Endothelial cell of umbilical vein (primary cell): ENCODE data around the gene NPC1L1. TPM values are rescaled to one million over a fixed set of nuclear protein-coding genes. Genes with fewer than 3 reads are reported as not detected.

Source experiments
- BruUV-seq: library from RNA; stranded (reverse); fragments of 400-500 nt; replicated peaks from 2 replicates; lab custom pipeline; 2021; lab: Mats Ljungman, UMichigan
- CTCF ChIA-PET: fragments of 300-600, 350-600 bp; sonication (Branson Sonifier 250); formaldehyde crosslinking; loops from one replicate; lab custom pipeline; 2021; ENCODE audit warnings: antibody characterized with exemption, inconsistent platforms; lab: Charles Lee
- POLR2A ChIA-PET: fragments of 300-600, 350-600 bp; sonication (Branson Sonifier 250); formaldehyde crosslinking; loops from one replicate; lab custom pipeline; 2021; ENCODE audit warnings: antibody characterized with exemption, inconsistent platforms; lab: Charles Lee
- DNase-seq: peaks from one replicate; pipeline ENCODE4 v3.0.0-alpha.2; 2011; ENCODE audit warnings: low read depth, low spot score
- FAIRE-seq: peaks from 2 replicates; lab custom pipeline; 2011; peaks lifted over from hg19 to GRCh38; lab: Jason Lieb, UNC
- H2AFZ ChIP-seq: 2 replicates; pipeline ENCODE4 v1.6.0; 2012; ENCODE audit warnings: low read depth, low read length, control low read depth, inconsistent platforms
- H3K27ac ChIP-seq: 2 replicates; pipeline ENCODE4 v1.5.1; 2011; ENCODE audit warnings: low read depth, mild to moderate bottlenecking, control low read depth, low read length, moderate library complexity; ENCODE audit not compliant: insufficient read depth
- H3K27me3 ChIP-seq, 2 experiments: 2 replicates each; pipeline versions ENCODE4 v1.6.0 to v1.6.1; 2011; ENCODE audit warnings: low read length in 2 of 2, mixed read lengths in 1 of 2; ENCODE audit not compliant: control insufficient read depth in 2 of 2, insufficient read depth in 2 of 2
- H3K36me3 ChIP-seq, 2 experiments: 2 replicates in 1 of 2; 3 replicates in 1 of 2; pipeline ENCODE4 v1.5.1; 2011; ENCODE audit warnings: low read length in 2 of 2, mild to moderate bottlenecking in 1 of 2, moderate library complexity in 1 of 2; ENCODE audit not compliant: control insufficient read depth in 2 of 2, insufficient read depth in 2 of 2; ENCODE audit errors: extremely low read depth in 1 of 2
- H3K4me1 ChIP-seq: 3 replicates; pipeline ENCODE4 v1.5.1; 2011; ENCODE audit warnings: mild to moderate bottlenecking, low read length; ENCODE audit not compliant: control insufficient read depth, insufficient read depth; ENCODE audit errors: extremely low read depth
- H3K4me2 ChIP-seq: 2 replicates; pipeline ENCODE4 v1.6.1; 2011; ENCODE audit warnings: low read length, control low read depth, mixed read lengths; ENCODE audit not compliant: insufficient read depth
- H3K4me3 ChIP-seq, 3 experiments: fragments of 200-600 bp in 1 of 3; sonication (generic), shearing (Covaris generic) in 1 of 3; replicated peaks in 1 of 3; 2 replicates each; pipeline ENCODE4 v1.5.1; 2011 to 2016; ENCODE audit warnings: control low read depth in 3 of 3, low read length in 3 of 3, mild to moderate bottlenecking in 2 of 3, inconsistent platforms in 1 of 3, low read depth in 1 of 3, moderate library complexity in 1 of 3; ENCODE audit not compliant: insufficient read depth in 1 of 3
- H3K79me2 ChIP-seq: 2 replicates; pipeline ENCODE4 v1.6.0; 2012; ENCODE audit warnings: low read length, inconsistent platforms; ENCODE audit not compliant: control insufficient read depth, insufficient read depth
- H3K9ac ChIP-seq: replicated peaks from 2 replicates; pipeline ENCODE3; 2011; ENCODE audit warnings: low read length, control low read depth; ENCODE audit not compliant: insufficient read depth; ENCODE audit errors: extremely low read depth
- H3K9me1 ChIP-seq: replicated peaks from 3 replicates; pipeline ENCODE4 v1.6.0; 2011; ENCODE audit warnings: mild to moderate bottlenecking, low read length; ENCODE audit not compliant: control insufficient read depth, insufficient read depth; ENCODE audit errors: extremely low read depth
- H3K9me3 ChIP-seq: replicated peaks from 2 replicates; pipeline ENCODE4 v1.5.1; 2012; ENCODE audit warnings: low read length, inconsistent platforms; ENCODE audit not compliant: control insufficient read depth, insufficient read depth
- H4K20me1 ChIP-seq: replicated peaks from 2 replicates; pipeline ENCODE3; 2011; ENCODE audit warnings: mild to moderate bottlenecking, low read length; ENCODE audit not compliant: control insufficient read depth, insufficient read depth; ENCODE audit errors: extremely low read depth
- EZH2 ChIP-seq: IDR thresholded peaks from 2 replicates; pipeline ENCODE4 v1.6.1; 2012; ENCODE audit warnings: borderline replicate concordance, low read depth, mild to moderate bottlenecking, moderate library complexity, low read length, inconsistent platforms; ENCODE audit not compliant: severe bottlenecking
- FOS ChIP-seq: IDR thresholded peaks from 2 replicates; pipeline ENCODE4 v1.6.1; 2011; ENCODE audit warnings: mild to moderate bottlenecking, low read length, moderate library complexity, borderline replicate concordance; ENCODE audit not compliant: insufficient read depth
- MYC ChIP-seq: IDR thresholded peaks from one replicate; pipeline ENCODE4 v1.6.1; 2011; ENCODE audit warnings: mild to moderate bottlenecking, low read depth, low read length
- POLR2A ChIP-seq: IDR thresholded peaks from 2 replicates; pipeline ENCODE4 v1.6.1; 2012; ENCODE audit warnings: low read depth, mild to moderate bottlenecking, control low read depth, low read length
- POLR2AphosphoS5 ChIP-seq: IDR thresholded peaks from 2 replicates; pipeline ENCODE4 v1.6.1; 2012; ENCODE audit warnings: low read depth, mild to moderate bottlenecking, control low read depth, low read length, moderate library complexity; ENCODE audit not compliant: insufficient read depth
- dilution Hi-C: fragments of 300-500 bp; cut with MboI; formaldehyde crosslinking; loops from one replicate; pipeline ENCODE4 v1.15.0; 2019; ENCODE audit warnings: low sequenced_read_pairs; ENCODE audit not compliant: extremely low pct_ligation_motif_present
- intact Hi-C: fragments of 100-400 bp; cut with micrococcal nuclease; formaldehyde crosslinking; loops from one replicate; pipeline ENCODE4 v1.10.0; 2022
- polyA plus RNA-seq, 4 experiments: library from polyadenylated mRNA; depleted of rRNA in 3 of 4; stranded (reverse) in 3 of 4; unstranded in 1 of 4; fragments of >200 nt; gene quantifications; 2 replicates each; pipeline versions ENCODE4 v1.2.1 to v1.2.3, GENCODE V29; 2011 to 2012; ENCODE audit warnings: missing spikeins in 1 of 4
- total RNA-seq: library from RNA; stranded (reverse); gene quantifications from 2 replicates; pipeline ENCODE4 v1.2.3, GENCODE V29; 2021
- TF ChIP-seq, protein P1 (sequence below): IDR thresholded peaks from 2 replicates; pipeline ENCODE4 v1.6.1; 2011; ENCODE audit not compliant: insufficient read depth, insufficient read length
- TF ChIP-seq, protein P2 (sequence below), 2 donors: IDR thresholded peaks; 1 replicate in 1 of 2; 2 replicates in 1 of 2; pipeline ENCODE4 v1.5.1; 2011; ENCODE audit warnings: low read length in 2 of 2, mild to moderate bottlenecking in 2 of 2, moderate library complexity in 2 of 2, control low read depth in 1 of 2, inconsistent platforms in 1 of 2, low read depth in 1 of 2; ENCODE audit not compliant: insufficient read depth in 1 of 2; ENCODE audit errors: extremely low read depth in 1 of 2

Gene NPC1L1
- total and polyA plus RNA-seq, 2 donors (not counting 3 experiments of a cell fraction or from before 2014, with no cell fraction given), result not detected

DNA sequence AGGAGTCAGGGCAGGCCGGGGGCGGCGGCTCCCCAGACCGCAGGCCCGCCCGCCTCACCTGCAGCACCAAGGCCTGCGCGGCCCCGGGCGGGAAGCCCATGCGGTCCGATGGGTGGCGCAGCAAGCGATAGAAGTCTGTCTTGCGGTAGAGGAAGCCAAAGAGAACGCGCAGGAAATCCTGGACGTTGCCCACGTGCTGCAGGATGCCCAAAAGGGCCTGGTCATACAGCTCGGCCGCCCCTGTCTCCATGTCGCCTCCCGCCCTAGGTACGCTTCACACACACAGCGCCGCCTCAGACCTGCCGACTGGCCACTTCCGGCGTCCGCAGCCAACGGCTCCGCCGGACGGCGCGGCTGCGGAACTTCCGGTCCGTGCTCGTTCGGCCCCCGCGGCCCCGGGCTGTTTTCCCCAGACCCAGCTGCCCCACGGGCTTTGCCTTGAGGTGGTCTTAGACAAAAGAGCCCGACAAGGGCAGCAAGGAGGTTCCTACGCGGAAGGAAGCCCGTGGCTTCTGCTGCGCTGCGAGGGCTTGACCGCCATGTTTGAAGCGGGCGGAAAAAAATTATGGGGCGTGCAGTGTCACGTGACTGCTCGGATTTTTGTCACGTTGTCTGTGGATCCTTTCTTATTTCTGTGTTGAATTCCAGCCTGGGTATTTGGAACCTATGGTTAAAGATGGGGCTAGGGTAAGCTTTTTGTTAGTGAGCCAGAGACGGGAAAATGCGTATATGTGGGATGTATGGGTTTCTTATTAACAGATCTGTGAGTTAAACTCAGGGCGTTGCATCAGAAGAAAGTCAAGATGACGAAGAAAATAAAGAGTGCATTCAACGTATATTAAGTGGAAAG lies 50.6 kb downstream of the NPC1L1 start, which contains the start of gene NUDCD3:
Gene NUDCD3, minus strand, starts transcription at position 308 of the 850 bp plus-strand sequence. Its CDS starts 58 bp downstream, at position 250.
- POLR2A ChIA-PET, result no interaction called here
- dilution Hi-C loops, result no loop called here
- TF ChIP-seq, protein P1, sequence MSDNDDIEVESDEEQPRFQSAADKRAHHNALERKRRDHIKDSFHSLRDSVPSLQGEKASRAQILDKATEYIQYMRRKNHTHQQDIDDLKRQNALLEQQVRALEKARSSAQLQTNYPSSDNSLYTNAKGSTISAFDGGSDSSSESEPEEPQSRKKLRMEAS, result peak; percentile 89
- TF ChIP-seq FOS, result no peak
- TF ChIP-seq, protein P2, sequence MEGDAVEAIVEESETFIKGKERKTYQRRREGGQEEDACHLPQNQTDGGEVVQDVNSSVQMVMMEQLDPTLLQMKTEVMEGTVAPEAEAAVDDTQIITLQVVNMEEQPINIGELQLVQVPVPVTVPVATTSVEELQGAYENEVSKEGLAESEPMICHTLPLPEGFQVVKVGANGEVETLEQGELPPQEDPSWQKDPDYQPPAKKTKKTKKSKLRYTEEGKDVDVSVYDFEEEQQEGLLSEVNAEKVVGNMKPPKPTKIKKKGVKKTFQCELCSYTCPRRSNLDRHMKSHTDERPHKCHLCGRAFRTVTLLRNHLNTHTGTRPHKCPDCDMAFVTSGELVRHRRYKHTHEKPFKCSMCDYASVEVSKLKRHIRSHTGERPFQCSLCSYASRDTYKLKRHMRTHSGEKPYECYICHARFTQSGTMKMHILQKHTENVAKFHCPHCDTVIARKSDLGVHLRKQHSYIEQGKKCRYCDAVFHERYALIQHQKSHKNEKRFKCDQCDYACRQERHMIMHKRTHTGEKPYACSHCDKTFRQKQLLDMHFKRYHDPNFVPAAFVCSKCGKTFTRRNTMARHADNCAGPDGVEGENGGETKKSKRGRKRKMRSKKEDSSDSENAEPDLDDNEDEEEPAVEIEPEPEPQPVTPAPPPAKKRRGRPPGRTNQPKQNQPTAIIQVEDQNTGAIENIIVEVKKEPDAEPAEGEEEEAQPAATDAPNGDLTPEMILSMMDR (IDR thresholded peaks at IDR 0.05; ENCODE audit: extremely low read depth in 1 of 2, insufficient read depth in 1 of 2, low read depth in 1 of 2, low read length in 2 of 2), result peak; percentile 6 to 26
- TF ChIP-seq MYC, result peak; percentile 71
- TF ChIP-seq POLR2A, result peak; percentile 75
- TF ChIP-seq EZH2, result no peak
- peak; percentile 87 for TF ChIP-seq POLR2AphosphoS5
- Histone ChIP-seq H3K9me1 (no peaks in the 10 kb centered on the region), H3K36me3 (no peaks in the 10 kb centered on the region), H3K27ac (peak within 1 kb of the TSS; percentile 91), H2AFZ (peak within 1 kb of the TSS; percentile 91), H3K4me1 (peaks cover 38% of the 10 kb centered on the region), H3K4me2 (peak within 1 kb of the TSS; percentile 94), H3K27me3 (peaks cover 0 to 4% of the 10 kb centered on the region in 2 experiments), H3K79me2 (peaks cover 38% of the 10 kb centered on the region), H3K9me3 (no peaks in the 10 kb centered on the region), H3K4me3 (peak within 1 kb of the TSS; percentile 65 to 94 (median 65)), H3K9ac (peak within 1 kb of the TSS; percentile 85), H4K20me1 (no peaks in the 10 kb centered on the region)
- FAIRE-seq (peak; percentile 81), DNase-seq (peak; percentile 87)
- intact Hi-C loops, result loop anchor here (5.0 kb wide), 2 partner anchors 77 to 418 kb away; no protein-coding TSS in a partner anchor
- CTCF ChIA-PET, result interaction anchor here (0.6 to 3.6 kb wide), 9 partner anchors 29 to 250 kb away, joined by 3 to 16 read pairs (median 3); no protein-coding TSS in a partner anchor
- TSS peak; percentile 73 for BruUV-seq
